Measurements from ENCODE around the gene HLA-C.
"Not testable (repeated sequence)": the region's sequence is repeated elsewhere in the genome, so short reads cannot be mapped to it uniquely, and the experiment has no call there.

Gene HLA-C

DNA sequence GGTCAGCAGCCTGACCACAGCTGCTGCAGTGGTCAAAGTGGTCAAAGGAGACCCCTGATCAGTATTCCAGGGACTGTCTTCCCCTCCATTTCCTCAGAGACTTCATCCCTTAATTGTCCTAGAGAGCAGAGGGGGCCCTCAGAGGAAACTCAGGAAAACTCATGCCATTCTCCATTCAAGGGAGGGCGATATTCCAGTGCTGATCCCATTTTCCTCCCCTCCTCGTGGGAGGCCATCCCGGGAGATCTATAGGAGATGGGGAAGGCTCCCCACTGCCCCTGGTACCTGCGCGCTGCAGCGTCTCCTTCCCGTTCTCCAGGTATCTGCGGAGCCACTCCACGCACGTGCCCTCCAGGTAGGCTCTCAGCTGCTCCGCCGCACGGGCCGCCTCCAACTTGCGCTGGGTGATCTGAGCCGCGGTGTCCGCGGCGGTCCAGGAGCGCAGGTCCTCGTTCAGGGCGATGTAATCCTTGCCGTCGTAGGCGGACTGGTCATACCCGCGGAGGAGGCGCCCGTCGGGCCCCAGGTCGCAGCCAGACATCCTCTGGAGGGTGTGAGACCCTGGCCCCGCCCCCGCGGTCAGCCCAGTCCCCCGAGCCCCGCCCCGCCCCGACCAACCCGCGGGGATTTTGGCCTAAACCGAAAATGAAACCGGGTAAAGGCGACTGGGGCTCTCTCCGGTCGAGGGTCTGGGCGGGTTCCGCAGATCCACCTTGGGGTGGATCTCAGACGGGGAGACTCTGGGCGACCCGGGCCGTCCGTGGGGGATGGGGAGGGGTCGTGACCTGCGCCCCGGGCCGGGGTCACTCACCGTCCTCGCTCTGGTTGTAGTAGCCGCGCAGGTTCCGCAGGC lies 878 bp downstream of the HLA-C start:
- FAIRE-seq (no peak), DNase-seq (ENCODE audit: low spot score) (no peak)

DNA sequence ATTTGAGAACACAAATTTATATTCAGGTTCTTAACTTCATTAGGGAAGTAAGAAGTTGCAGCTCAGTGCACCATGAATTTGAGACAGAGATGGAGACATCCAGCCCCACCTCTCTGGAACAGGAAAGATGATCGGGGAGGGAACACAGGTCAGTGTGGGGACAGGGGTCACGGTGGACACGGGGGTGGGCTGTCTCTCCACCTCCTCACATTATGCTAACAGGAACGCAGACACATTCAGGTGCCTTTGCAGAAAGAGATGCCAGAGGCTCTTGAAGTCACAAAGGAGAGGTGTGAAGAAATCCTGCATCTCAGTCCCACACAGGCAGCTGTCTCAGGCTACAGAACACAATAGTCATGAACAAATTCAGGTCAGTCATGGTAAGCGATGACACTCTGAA lies 3.1 kb downstream of the HLA-C start:
- DNase-seq (ENCODE audit: low spot score) (no peak), FAIRE-seq (no peak)

- FAIRE-seq: no peak
- DNase-seq (ENCODE audit: low spot score): no peak
Measured at GRCh38 chr6:31268369-31268765, 3.5 kb downstream of the HLA-C start.

GRCh38 chr6:31267651-31268368 lies 4.1 kb downstream of the HLA-C start:
- DNase-seq (ENCODE audit: low spot score) (no peak), FAIRE-seq (no peak)

DNA sequence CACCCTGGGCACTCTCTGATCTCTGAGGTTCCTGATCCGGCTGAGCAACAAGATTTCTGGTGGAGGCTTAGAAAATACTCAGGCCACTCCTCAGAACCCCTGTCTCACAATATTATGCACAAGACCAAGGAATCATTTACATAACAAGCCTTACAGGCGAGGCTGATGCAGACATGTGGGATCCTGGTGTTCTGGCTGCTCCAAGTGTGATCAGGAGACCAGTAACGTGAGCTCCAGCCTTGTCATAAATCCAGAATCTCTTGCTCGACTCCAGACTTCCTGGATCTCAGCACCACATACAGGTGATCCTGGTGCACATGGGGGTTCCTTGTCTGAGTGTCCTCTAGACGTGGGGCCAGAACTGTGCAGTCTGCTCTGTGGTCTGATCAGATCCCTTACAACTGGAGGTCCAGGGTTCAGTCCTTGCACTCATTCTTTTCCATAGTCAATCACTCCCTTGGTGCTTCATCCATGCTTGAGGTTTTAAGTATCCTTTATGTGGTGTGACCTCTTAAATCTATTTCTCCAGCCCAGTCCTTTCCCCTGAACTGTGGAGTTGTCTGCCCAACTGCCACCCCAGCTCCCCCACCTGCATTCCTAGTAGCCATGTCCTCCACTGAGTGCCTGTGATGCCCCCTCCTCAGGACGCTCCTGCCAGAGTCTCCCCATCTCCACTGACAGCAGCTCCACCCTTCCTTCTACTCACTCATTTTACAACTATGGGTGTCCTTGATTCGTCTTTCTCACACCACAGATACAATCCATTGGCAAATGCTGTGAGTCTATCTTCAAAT lies 5.1 kb downstream of the HLA-C start:
- no peak for FAIRE-seq

GRCh38 chr6:31265926-31266325 lies 6.0 kb downstream of the HLA-C start:
- FAIRE-seq: no peak

More for the DNA sequence above, 5.1 kb downstream of the HLA-C start:
- no peak for DNase-seq (ENCODE audit: low spot score)

DNA sequence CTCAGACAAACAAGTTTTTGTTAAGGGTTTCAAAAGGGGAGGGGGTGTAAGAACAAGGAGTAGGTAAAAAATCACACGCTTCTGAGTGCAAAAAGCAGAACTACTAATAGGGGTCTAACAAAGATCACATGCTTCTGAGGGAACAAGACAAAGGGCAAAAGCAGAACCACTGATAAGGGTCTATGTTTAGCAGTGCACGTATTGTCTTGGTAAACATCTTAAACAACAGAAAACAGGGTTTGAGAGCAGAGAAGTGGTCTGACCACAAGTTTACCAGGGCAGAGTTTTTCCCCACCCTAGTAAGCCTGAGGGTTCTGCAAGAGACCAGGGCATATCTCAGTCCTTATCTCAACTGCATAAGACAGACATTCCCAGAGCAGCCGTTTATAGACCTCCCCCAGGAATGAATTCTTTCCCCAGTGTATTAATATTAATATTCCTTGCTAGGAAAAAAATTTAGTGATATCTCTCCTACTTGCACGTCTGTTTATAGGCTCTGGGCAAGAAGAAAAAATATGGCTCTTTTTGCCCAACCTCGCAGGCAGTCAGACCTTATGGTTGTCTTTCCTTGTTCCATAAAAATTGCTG lies 8.5 kb downstream of the HLA-C start:
- not testable (repeated sequence) for FAIRE-seq; DNase-seq (ENCODE audit: low spot score)

More at GRCh38 chr6:31265926-31266325, 6.0 kb downstream of the HLA-C start:
- DNase-seq (ENCODE audit: low spot score): no peak

GRCh38 chr6:31259995-31260394 lies 11.9 kb downstream of the HLA-C start:
- DNase-seq (ENCODE audit: low spot score); FAIRE-seq: not testable (repeated sequence)

DNA sequence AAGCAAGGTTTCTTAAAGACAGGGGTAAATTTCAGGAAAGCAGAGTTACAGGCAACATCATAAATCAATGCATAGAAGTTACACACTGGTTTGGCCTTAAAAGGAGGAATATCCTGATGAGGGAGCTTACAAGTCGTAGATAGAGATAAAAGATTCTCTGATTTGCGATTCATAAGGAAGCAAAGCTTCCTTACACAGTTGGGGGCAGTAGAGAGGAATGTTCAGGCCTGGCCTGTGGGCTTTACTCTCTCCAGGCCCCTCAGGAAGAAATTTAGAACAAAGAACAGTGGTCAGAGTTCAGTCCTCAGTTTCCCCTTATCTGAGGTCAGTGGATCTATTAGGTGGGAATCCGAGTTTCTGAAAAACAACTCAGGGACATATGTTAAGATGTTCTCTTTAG lies 19.3 kb downstream of the HLA-C start:
- DNase-seq (ENCODE audit: low spot score) (no peak), FAIRE-seq (no peak)

DNA sequence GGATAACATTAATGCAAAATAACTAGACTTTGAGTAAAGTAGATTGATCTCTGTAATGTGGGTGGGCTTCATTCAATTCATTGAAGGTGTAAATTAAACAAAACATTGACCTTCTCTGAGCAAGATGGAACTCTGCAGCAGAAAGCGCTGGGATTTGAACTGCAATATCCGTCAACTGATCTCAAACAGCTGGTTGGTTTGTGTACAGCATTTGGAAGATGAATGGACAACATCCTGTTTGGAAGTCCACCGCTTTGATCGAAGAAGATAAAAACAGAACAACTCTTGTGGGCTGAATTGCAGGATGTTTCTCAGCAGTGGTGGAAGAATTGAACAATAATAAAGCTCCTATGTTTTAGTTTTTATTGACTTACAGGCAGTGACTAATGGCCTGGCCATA lies 20.6 kb downstream of the HLA-C start:
- DNase-seq (ENCODE audit: low spot score) (no peak), FAIRE-seq (no peak)

GRCh38 chr6:31249184-31249583 lies 22.7 kb downstream of the HLA-C start:
- DNase-seq (ENCODE audit: low spot score) (no peak), FAIRE-seq (no peak)

- FAIRE-seq: no peak
- DNase-seq (ENCODE audit: low spot score): no peak
Measured at GRCh38 chr6:31247813-31248212, 24.1 kb downstream of the HLA-C start.

GRCh38 chr6:31246051-31246521 lies 25.8 kb downstream of the HLA-C start:
- peak; percentile 52 for DNase-seq (ENCODE audit: low spot score)
- peak; percentile 64 for FAIRE-seq

DNA sequence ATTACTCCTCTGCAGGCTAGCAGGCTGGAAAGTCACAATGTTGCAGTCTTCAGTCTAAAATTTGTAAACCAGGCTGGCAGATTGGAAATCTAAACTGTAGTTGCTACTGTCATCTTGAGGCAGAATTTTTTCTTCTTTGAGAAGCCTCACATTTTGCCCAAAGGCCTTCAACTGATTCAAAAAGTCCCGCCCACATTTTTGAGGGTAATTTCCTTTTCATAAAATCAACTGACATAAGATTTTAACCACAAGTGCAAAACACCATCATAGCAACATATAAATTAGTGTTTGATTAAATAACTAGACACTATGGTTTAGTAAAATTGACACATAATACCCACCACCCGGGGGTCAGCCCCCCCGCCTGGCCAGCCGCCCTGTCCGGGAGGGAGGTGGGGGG lies 28.4 kb downstream of the HLA-C start:
- no peak for FAIRE-seq
- DNase-seq (ENCODE audit: low spot score): no peak

- FAIRE-seq (no peak), DNase-seq (ENCODE audit: low spot score) (no peak)
Measured at GRCh38 chr6:31239854-31240253, 32.0 kb downstream of the HLA-C start.

DNA sequence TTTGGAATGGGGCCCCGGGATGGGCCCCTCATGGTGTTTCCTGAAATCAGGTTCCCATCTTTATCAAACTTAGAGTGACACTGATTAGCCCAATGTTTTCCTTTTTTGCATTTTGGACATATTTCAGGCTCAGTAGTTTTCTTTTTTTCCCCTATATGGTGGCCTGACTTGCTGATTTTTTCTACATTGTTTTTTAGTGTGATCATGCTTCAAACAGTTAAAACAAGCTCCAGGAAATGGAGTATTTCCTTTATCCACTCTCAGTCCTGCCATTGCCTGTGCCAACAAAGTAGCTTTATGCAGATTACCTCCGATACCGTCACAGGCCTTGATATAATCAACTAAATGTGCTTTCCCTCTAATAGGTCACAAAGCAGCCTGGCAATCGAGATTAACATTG lies 37.8 kb downstream of the HLA-C start:
- not testable (repeated sequence) for DNase-seq (ENCODE audit: low spot score); FAIRE-seq

DNA sequence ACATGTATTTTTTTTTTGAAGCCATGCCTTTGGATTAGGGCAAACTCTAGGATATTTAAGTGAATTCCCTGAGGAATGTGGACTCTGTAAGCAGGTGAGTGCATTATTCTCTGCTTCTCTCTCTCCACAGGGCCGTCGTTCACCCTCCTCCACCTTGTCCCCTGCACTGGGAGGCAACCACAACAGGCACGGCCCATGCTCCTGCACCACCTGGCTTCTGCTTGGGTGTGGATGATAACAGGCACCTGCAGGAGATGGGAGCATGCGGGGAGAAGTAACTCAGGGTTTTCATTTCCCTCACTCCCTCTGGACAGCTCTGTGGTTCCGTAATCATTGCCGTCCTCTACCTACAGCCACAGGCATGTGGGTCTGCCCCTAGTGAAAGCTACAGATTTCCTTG lies 43.4 kb downstream of the HLA-C start:
- FAIRE-seq: no peak
- DNase-seq (ENCODE audit: low spot score): no peak

GRCh38 chr6:31227143-31227542 lies 44.7 kb downstream of the HLA-C start:
- FAIRE-seq (no peak), DNase-seq (ENCODE audit: low spot score) (no peak)

DNA sequence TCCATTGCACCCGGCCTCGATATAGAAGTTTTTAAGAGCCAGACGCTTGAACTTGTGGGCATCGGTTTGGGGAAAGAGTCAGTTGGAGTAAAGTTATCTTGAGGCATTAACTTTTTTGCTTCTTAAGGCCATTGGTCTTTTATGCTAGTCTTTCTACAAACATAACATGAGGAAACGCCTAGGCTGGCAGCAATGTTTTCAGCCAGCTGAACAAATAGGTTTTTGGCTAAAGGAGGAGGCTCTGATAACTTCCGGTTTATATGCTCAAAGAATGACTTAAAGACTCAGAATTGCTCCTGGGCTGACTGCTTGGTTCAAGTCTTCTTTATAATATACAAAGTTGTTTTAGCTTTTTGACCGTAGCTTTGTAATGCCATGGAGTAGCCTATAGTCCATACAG lies 46.2 kb downstream of the HLA-C start:
- DNase-seq (ENCODE audit: low spot score) (no peak), FAIRE-seq (no peak)

GRCh38 chr6:31222496-31222895 lies 49.4 kb downstream of the HLA-C start:
- no peak for DNase-seq (ENCODE audit: low spot score)
- FAIRE-seq: no peak
